GM10248 (cell line): ENCODE results near the gene CACNA2D3.
"Not testable (repeated sequence)": the region's sequence is repeated elsewhere in the genome, so short reads cannot be mapped to it uniquely, and the experiment has no call there.

Source experiments
- CTCF ChIA-PET: fragments of 300-600 bp; sonication (Branson Sonifier 250); formaldehyde crosslinking; extraction: SDS; loops from one replicate; lab custom pipeline; 2021; ENCODE audit warnings: antibody characterized with exemption; lab: Yijun Ruan, JAX
- POLR2A ChIA-PET: fragments of 350-650 bp; sonication (Branson Sonifier 250); formaldehyde crosslinking; extraction: SDS; loops from one replicate; lab custom pipeline; 2020; ENCODE audit warnings: antibody characterized with exemption; lab: Yijun Ruan, JAX
- DNase-seq: peaks from one replicate; pipeline ENCODE4 v3.0.0; 2012; ENCODE audit errors: extremely low spot score
- TF ChIP-seq, protein P1 (sequence below): IDR thresholded peaks from 2 replicates; pipeline ENCODE4 v1.5.1; 2012; ENCODE audit warnings: mild to moderate bottlenecking, low read depth; ENCODE audit errors: extremely low read depth, missing control alignments, control extremely low read depth

CACNA2D3 gene

DNA sequence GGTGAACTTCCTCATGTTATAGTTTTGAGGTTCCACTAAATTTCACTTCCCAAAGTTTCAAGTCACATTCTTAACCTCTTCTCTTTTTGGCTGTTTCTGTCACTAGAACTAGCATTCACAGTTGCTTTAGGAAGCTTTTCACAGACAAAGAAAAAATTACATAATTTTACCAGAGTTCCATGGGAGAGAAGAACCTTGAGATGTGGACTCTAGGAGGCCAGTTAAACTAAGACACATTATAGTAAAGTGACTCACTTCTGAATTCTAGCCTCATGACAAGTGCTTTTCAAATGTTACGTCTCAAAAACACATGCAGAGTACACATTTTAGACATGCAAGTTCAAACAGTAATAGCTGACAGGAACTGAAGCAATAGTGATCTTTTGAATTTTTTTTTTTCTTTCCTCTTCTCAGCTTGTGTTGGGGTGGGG is 845.4 kb downstream of the CACNA2D3 start:
- CTCF ChIA-PET = no interaction called here
- DNase-seq = no peak
- TF ChIP-seq, protein P1, sequence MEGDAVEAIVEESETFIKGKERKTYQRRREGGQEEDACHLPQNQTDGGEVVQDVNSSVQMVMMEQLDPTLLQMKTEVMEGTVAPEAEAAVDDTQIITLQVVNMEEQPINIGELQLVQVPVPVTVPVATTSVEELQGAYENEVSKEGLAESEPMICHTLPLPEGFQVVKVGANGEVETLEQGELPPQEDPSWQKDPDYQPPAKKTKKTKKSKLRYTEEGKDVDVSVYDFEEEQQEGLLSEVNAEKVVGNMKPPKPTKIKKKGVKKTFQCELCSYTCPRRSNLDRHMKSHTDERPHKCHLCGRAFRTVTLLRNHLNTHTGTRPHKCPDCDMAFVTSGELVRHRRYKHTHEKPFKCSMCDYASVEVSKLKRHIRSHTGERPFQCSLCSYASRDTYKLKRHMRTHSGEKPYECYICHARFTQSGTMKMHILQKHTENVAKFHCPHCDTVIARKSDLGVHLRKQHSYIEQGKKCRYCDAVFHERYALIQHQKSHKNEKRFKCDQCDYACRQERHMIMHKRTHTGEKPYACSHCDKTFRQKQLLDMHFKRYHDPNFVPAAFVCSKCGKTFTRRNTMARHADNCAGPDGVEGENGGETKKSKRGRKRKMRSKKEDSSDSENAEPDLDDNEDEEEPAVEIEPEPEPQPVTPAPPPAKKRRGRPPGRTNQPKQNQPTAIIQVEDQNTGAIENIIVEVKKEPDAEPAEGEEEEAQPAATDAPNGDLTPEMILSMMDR = no peak
- POLR2A ChIA-PET = no interaction called here

DNA sequence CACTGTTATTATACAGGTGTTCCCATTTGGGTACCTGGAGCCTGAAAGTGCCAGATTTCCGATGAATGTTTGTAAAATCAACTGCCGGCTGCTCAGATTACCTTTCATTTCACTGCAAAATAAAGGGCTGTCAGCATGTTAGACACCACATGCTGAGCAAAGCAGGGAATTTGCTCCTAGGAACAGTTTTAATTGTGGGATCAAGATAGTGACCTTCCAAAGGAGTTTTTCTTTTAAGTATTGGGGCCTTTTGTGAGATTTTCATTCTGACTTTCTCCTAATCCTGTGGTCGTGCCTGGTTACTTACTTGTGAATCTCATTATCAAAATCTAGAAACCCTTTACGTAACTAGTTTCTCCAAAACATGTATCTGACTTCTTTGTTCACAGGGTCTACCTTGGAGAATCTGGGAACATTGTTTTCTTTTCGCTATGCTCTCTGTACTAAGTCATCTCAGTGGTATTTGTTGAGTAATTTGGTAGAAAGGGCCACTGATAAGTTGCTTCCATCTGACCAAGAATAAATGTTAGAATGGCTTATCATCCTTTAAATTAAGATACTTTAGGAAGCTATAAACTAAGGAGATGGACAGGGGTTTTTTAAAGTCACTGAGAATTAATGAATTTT is 846.3 kb downstream of the CACNA2D3 start:
- ChIA-PET POLR2A (no interaction called here), CTCF (no interaction called here)
- TF ChIP-seq, protein P1 = no peak
- DNase-seq = no peak

DNA sequence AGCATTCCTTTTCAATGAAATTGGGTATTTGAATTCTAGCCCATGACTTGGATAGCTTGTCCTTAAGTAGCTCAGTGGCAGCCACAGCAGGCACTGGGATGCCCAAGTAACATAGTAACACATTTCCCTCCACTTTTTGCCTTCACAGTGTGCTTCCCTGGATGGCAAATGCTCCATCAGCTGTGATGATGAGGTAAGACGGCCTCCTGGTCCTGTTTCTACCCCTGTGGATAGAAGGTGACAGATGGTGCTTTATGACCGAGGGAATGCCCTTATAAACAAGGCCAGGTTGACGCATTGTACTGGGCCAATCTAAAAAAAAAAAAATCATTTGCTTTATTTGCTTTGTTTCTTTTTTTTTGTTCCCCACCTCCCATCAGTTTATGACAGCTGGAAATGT is 847.3 kb downstream of the CACNA2D3 start:
- POLR2A ChIA-PET = no interaction called here
- DNase-seq = no peak
- TF ChIP-seq, protein P1 = no peak
- CTCF ChIA-PET = no interaction called here

DNA sequence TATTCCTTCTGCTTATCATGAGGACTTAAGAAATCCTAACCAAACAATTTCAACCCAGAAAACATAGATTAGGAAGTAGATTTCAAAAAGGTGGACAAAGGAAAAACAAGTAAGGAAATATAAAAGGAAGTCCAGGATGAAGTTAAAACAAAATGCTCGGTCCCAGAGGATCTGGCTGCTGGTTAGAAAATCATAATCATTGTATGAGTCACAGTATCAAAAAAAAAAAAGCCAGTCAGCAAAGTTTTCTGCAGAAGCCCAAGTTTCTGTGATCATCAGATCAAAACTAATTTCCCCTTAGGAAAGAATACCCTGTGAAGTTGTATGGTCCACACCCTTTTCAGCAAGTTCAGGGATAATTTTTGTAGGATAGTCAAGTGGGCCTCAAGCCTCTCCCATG is 848.5 kb downstream of the CACNA2D3 start:
- DNase-seq = no peak
- TF ChIP-seq, protein P1 = no peak
- POLR2A ChIA-PET = no interaction called here
- CTCF ChIA-PET = no interaction called here

- TF ChIP-seq, protein P1 = no peak
- ChIA-PET POLR2A (no interaction called here), CTCF (no interaction called here)
- DNase-seq = no peak
These were observed 855.1 kb downstream of the CACNA2D3 start for GRCh38 chr3:54977439-54977838.

GRCh38 chr3:54977946-54978345 is 855.6 kb downstream of the CACNA2D3 start:
- CTCF ChIA-PET = interaction anchor here (1.4 kb wide), 1 partner anchor 14 kb away, joined by 3 read pairs; no protein-coding TSS in a partner anchor
- POLR2A ChIA-PET, DNase-seq: not testable (repeated sequence)

DNA sequence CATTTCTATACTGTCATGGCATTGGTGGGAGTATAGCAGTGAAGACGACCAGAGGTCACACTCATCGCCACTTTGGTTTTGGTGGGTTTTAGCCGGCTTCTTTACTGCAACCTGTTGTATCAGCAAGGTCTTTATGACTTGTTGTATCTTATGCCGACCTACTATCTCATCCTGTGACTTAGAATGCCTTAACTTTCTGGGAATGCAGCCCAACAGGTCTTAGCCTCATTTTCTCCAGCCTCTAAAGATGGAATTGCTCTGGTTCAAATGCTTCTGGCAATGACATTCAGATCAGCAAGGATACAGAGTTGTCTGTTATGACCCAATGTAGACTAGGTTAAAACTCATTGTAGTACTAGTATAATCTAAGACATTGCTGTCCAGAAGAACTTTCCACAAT is 860.5 kb downstream of the CACNA2D3 start:
- DNase-seq = no peak
- TF ChIP-seq, protein P1 = no peak
- ChIA-PET CTCF (interaction anchor here (0.9 kb wide), 1 partner anchor 70 kb away, joined by 3 read pairs; no protein-coding TSS in a partner anchor), POLR2A (no interaction called here)
